HG03378 (cell line): Measurements from ENCODE around the gene DNAJC11.
"Not testable (repeated sequence)": the region's sequence is repeated elsewhere in the genome, so short reads cannot be mapped to it uniquely, and the experiment has no call there.

ENCODE experiments used
- ATAC-seq: cut with Tn5 transposase; IDR thresholded peaks from one replicate; pipeline ENCODE4 v1.9.1; 2021; ENCODE audit warnings: mild to moderate bottlenecking, moderate library complexity; ENCODE audit not compliant: unreplicated experiment

DNAJC11 gene, protein sequence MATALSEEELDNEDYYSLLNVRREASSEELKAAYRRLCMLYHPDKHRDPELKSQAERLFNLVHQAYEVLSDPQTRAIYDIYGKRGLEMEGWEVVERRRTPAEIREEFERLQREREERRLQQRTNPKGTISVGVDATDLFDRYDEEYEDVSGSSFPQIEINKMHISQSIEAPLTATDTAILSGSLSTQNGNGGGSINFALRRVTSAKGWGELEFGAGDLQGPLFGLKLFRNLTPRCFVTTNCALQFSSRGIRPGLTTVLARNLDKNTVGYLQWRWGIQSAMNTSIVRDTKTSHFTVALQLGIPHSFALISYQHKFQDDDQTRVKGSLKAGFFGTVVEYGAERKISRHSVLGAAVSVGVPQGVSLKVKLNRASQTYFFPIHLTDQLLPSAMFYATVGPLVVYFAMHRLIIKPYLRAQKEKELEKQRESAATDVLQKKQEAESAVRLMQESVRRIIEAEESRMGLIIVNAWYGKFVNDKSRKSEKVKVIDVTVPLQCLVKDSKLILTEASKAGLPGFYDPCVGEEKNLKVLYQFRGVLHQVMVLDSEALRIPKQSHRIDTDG

GRCh38 chr1:6701437-6702153, at the start of gene DNAJC11:
Gene DNAJC11 (minus strand): TSS chr1:6701816. CDS start chr1:6701800, 16 bp downstream.
- peak; percentile 76 for ATAC-seq

GRCh38 chr1:6750490-6750889, 48.9 kb upstream of the DNAJC11 start:
- ATAC-seq, result no peak

GRCh38 chr1:6747674-6748073, 46.1 kb upstream of the DNAJC11 start:
- ATAC-seq, result no peak

DNA sequence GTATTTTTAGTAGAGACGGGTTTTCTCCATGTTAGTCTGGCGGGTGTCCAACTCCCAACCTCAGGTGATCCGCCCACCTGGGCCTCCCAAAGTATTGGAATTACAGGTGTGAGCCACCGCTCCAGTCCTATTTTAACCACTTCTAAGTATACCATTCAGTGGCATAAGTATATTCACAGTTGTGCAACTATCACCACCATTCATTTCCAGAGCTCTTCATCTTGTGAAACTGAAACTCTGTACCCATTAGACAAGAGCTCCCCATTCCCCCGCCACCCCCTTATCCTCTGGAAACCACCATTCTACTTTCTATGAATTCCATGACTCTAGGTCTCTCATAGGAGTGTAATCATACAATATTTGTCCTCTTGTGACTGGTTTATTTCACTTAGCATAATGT, 43.5 kb upstream of the DNAJC11 start:
- no peak for ATAC-seq

DNA sequence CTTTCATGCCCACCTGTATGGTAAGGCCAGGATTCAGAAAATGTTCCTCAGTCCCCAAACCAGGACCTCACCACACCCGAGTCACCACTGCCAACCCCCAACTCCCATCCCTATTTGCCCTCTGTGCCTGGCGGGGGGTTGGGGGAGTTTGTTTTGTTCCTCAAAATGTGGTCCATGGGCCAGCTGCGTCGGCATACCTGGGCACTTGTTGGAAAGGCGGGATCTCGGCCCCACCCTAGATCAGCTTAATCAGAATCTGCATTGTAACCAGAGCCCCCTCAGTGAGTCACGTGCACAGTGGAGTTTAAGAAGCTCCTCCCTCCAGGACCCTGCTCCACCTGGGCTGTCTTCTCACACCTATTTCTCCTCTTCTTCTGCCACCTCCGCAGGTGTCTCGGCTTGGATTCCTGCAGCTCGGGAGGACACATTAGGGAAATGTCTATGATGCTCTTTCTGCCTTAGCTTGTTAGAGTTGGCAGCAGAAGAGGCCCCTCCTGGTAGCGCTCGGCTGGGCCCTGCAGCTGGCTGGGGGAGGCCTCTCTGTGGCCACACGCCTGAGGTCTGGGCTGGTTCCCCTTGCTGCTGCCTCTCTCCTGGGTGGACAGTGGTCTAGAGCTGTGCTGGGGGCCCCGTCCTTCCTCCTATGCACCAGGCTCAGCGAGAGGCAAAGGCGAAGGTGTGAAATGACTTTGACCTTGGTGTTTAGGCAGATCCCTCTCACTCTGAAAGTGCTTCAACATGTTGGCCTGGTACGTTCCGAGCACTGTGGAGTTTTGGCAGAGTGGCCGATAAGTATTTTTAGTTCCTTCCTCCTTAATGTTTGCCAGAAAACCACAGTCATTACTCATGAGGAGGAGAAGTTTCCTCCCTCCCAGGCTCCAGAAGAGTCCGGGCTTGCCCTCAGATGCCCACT, 41.8 kb upstream of the DNAJC11 start:
- no peak for ATAC-seq

- not testable (repeated sequence) for ATAC-seq
Observed at GRCh38 chr1:6742676-6743188, 41.1 kb upstream of the DNAJC11 start.

- ATAC-seq, result no peak
Observed at GRCh38 chr1:6738987-6739676, 37.5 kb upstream of the DNAJC11 start.

DNA sequence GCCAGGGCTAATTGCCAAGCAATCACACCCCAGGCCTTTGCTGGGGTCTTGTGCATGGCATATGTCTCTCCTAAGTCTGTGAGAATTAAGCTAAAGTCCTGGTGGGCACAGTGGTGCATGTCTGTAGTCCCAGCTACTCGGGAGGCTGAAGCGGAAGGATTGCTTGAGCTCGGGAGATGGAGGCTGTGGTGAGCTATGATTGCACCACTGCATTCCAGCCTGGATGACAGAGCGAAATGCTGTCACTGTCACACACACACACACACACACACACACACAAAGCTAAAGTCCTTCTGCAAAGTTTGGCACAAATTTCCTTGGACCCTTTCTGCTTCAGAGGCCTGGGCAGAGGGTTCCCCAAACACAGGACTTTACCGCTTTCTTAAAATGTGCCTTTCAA, 31.3 kb upstream of the DNAJC11 start:
- ATAC-seq, result no peak

DNA sequence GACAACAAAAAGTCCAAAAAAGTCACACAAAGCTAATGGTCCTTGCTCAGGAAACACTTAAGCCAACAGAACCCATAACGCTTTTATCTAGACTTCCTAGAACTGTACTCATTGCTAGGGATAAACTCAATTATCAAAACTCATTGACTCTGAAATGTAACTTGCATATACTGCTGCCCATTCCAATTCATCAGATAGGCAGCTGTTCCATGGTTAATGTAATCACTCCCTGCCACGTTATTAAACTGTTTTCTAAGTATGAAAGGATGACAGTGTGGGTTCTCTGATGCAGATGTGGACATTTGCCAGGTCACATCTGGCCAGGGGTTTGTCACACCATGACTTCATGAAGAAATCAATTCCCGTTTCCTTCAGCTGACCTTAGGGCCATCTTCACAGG, 30.3 kb upstream of the DNAJC11 start:
- no peak for ATAC-seq

DNA sequence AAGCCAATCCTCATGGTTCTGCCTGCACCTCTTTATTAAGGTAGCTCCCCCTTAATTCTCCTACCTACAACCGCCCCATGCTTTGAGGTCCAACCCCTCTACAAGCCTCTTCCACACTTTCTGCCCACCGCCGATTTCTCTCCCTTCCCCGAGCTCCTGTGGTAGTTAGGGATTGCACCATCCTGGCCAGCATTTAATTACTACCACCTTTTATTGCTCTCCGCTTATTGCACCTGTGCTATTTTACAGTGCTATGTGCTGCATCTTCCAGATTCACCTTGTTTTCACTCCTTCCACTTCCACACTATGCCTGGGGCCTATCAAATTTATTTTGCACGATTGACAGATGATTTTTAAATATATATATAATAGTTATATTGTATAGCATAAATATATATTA, 29.3 kb upstream of the DNAJC11 start:
- no peak for ATAC-seq

GRCh38 chr1:6730473-6730872, 28.9 kb upstream of the DNAJC11 start:
- ATAC-seq, result no peak

DNA sequence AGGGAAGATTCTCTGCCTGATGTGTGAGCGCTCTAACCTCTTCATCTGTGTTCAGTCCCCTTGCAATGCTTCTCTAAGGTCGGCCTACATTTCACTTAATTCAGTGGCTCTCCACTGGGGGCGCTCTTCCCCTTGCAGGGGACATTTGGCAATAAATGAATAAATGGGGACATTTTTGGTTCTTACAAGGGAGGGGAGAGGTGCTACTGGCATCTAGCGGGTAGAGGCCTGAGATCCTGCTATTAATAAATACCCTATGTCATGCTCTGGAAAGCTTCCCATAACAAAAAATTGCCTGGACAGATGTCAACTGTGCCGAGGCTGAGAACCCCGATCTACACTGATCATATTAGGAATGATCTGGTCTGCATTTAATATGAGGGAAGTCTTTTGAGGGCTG, 25.9 kb upstream of the DNAJC11 start:
- no peak for ATAC-seq

DNA sequence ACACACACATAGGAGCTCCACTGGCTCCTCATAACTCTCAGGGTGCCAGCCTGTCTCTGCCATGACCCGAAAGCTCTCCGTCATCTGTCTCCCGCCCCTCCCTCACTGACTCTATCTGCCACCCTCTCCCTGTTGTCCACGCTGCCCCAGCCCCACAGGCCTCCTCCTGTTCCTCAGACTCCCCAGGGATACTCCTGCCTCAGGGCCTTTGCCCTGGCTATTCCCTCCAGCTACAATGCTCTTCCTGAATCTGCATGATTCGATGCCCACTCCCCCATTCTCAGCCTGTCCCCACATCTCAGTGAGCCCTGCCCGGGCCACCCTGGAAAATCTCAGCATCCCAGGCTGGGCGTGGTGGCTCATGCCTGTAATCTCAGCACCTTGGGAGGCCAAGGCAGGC, 24.6 kb upstream of the DNAJC11 start:
- no peak for ATAC-seq

DNA sequence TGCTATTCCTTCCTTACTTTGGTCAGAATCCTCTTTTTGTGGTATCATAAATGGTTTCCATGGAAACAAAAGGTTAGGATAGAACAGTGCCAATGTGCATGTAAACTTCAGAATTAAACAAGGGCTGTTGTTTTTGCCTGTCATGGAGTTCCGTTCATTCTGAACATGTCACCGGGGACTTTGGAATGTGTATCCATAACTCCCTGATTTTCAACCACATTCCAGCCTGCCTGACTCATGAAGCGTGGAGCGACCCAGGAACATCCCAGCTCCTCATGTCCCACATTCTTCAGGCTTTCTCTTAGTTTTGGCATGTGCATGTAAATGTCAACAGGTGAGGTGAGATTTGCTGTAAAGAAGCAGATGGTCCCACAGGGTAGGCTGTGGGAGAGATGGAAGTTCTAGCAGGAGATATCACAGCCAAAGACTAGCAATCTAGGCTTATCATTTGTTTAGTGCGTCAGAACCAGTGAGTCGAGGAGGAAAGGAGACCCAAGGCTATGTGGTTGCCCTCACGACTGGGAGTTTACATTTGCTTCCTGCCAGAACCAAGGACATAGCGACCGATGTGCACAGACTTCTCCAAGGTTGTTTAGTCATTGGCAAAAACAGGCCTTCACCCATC, 23.0 kb upstream of the DNAJC11 start:
- ATAC-seq, result no peak

GRCh38 chr1:6723621-6724428, 22.2 kb upstream of the DNAJC11 start:
- ATAC-seq, result no peak

- ATAC-seq, result no peak
Observed at GRCh38 chr1:6711174-6711573, 9.6 kb upstream of the DNAJC11 start.

- ATAC-seq, result no peak
Observed at GRCh38 chr1:6704746-6705145, 3.1 kb upstream of the DNAJC11 start.

DNA sequence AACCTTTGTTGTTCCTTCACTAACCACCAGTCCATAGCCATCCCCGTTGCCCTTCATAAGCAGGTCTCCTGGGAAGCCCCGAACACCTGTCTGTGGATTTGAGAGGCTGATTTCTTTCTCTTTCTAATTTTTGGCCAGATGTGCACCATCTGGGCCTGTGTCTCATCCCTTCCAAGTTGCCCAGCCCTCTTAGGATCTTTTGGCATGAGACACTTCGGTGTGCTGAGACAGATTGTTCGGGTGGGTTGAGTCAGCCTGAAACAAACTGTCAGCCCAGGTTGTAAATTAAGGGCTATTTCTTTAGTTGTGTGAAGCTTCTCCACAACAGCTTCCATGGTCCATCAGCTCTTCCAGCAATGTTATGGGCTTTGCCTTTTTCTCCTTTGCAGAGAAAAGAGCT, 1.4 kb upstream of the DNAJC11 start:
- no peak for ATAC-seq
